Measurements from ENCODE around the gene HSPA4.
A peak's percentile ranks its signal among the peaks of the same experiment; 100 is the strongest.
"Not testable (repeated sequence)": the region's sequence is repeated elsewhere in the genome, so short reads cannot be mapped to it uniquely, and the experiment has no call there.

Gene HSPA4

GRCh38 chr5:133124891-133125290 is 73.1 kb downstream of the HSPA4 start:
- no peak for DNase-seq (ENCODE audit: low spot score)

- DNase-seq (ENCODE audit: low spot score): no peak
These were observed 76.3 kb downstream of the HSPA4 start for GRCh38 chr5:133128066-133128465.

GRCh38 chr5:133129289-133129688 is 77.5 kb downstream of the HSPA4 start:
- DNase-seq (ENCODE audit: low spot score): no peak

GRCh38 chr5:133129950-133130349 is 78.1 kb downstream of the HSPA4 start:
- DNase-seq (ENCODE audit: low spot score): no peak

- DNase-seq (ENCODE audit: low spot score): no peak
These were observed 78.7 kb downstream of the HSPA4 start for GRCh38 chr5:133130387-133131118.

GRCh38 chr5:133132717-133133116 is 80.9 kb downstream of the HSPA4 start:
- DNase-seq (ENCODE audit: low spot score): no peak

- not testable (repeated sequence) for DNase-seq (ENCODE audit: low spot score)
These were observed 81.4 kb downstream of the HSPA4 start for GRCh38 chr5:133133241-133133640.

- not testable (repeated sequence) for DNase-seq (ENCODE audit: low spot score)
These were observed 85.1 kb downstream of the HSPA4 start for GRCh38 chr5:133136890-133137289.

GRCh38 chr5:133140311-133140710 is 88.5 kb downstream of the HSPA4 start:
- DNase-seq (ENCODE audit: low spot score): no peak

- DNase-seq (ENCODE audit: low spot score): no peak
These were observed 89.9 kb downstream of the HSPA4 start for GRCh38 chr5:133141746-133142145.

- no peak for DNase-seq (ENCODE audit: low spot score)
These were observed 91.0 kb downstream of the HSPA4 start for GRCh38 chr5:133142782-133143181.

- DNase-seq (ENCODE audit: low spot score): no peak
These were observed 92.6 kb downstream of the HSPA4 start for GRCh38 chr5:133144245-133144981.

GRCh38 chr5:133145436-133146170 is 93.8 kb downstream of the HSPA4 start:
- DNase-seq (ENCODE audit: low spot score): no peak

GRCh38 chr5:133147411-133147810 is 95.6 kb downstream of the HSPA4 start:
- DNase-seq (ENCODE audit: low spot score): peak; percentile 29

- no peak for DNase-seq (ENCODE audit: low spot score)
These were observed 96.2 kb downstream of the HSPA4 start for GRCh38 chr5:133147815-133148567.

GRCh38 chr5:133149345-133149744 is 97.5 kb downstream of the HSPA4 start:
- no peak for DNase-seq (ENCODE audit: low spot score)

- DNase-seq (ENCODE audit: low spot score): no peak
These were observed 99.2 kb downstream of the HSPA4 start for GRCh38 chr5:133150909-133151544.

GRCh38 chr5:133154274-133155075 is 102.7 kb downstream of the HSPA4 start:
- DNase-seq (ENCODE audit: low spot score): no peak

- no peak for DNase-seq (ENCODE audit: low spot score)
These were observed 103.6 kb downstream of the HSPA4 start for GRCh38 chr5:133155326-133155969.
